Cardiac muscle cell (in vitro differentiated cells and primary cell): Measurements from ENCODE around the gene KRT84. TPM values are rescaled to one million over a fixed set of nuclear protein-coding genes. Genes with fewer than 3 reads are reported as not detected.
"Not testable (repeated sequence)": the region's sequence is repeated elsewhere in the genome, so short reads cannot be mapped to it uniquely, and the experiment has no call there.

Experiments
- DNase-seq, 2 donors: peaks; one replicate each; pipeline versions ENCODE4 v3.0.0 to v3.0.0-alpha.2; 2010 to 2017; ENCODE audit warnings: low read depth in 1 of 2, low spot score in 1 of 2
- H3K27ac ChIP-seq: fragments of 200-600 bp; sonication (generic); 2 replicates; pipeline ENCODE4 v1.5.1; 2016
- H3K27me3 ChIP-seq: fragments of 200-600 bp; sonication (generic); 2 replicates; pipeline ENCODE4 v1.6.0; 2016; ENCODE audit warnings: control low read depth
- H3K36me3 ChIP-seq: fragments of 200-600 bp; sonication (generic); 2 replicates; pipeline ENCODE4 v1.5.1; 2016; ENCODE audit warnings: control low read depth
- H3K4me1 ChIP-seq: fragments of 200-600 bp; sonication (generic); 2 replicates; pipeline ENCODE4 v1.8.1; 2017; ENCODE audit warnings: low read depth, mild to moderate bottlenecking, mixed run types
- H3K4me3 ChIP-seq: fragments of 200-600 bp; sonication (generic); 2 replicates; pipeline ENCODE4 v1.5.1; 2016; ENCODE audit warnings: mild to moderate bottlenecking
- H3K9me3 ChIP-seq: fragments of 200-600 bp; sonication (generic); 2 replicates; pipeline ENCODE4 v1.5.1; 2017; ENCODE audit warnings: low read depth, mild to moderate bottlenecking, control low read depth
- CTCF ChIP-seq: IDR thresholded peaks from 2 replicates; pipeline ENCODE4 v1.5.1; 2012; ENCODE audit warnings: low read depth, mild to moderate bottlenecking, low read length
- polyA plus RNA-seq: library from polyadenylated mRNA; unstranded; fragments of >200 nt; fragmentation: Nextera tagmentation; extraction: Ambion mirVana; gene quantifications from 2 replicates; pipeline ENCODE4 v1.2.1, GENCODE V29; 2016
- total RNA-seq: library from RNA; depleted of rRNA; stranded (reverse); fragments of >200 nt; gene quantifications from 2 replicates; pipeline ENCODE4 v1.2.3, GENCODE V29; 2016

KRT84 gene
- total and polyA plus RNA-seq, 2 experiments from 2014 or later = not detected

- TF ChIP-seq CTCF = no peak
- H3K9me3 ChIP-seq = no peaks in the 10 kb centered on the region
- no peak overlapping the region for H3K27ac ChIP-seq
- no peak overlapping the region for H3K4me3 ChIP-seq
- peaks cover 25% of the 10 kb centered on the region for H3K27me3 ChIP-seq
- no peaks in the 10 kb centered on the region for H3K4me1 ChIP-seq
- no peaks in the 10 kb centered on the region for H3K36me3 ChIP-seq
- DNase-seq = no peak
Measured at GRCh38 chr12:52346593-52346992, 38.9 kb downstream of the KRT84 start.

- H3K9me3 ChIP-seq, H3K4me3 ChIP-seq, H3K4me1 ChIP-seq, H3K27ac ChIP-seq, H3K36me3 ChIP-seq, DNase-seq: not testable (repeated sequence)
- H3K27me3 ChIP-seq = peaks cover 18% of the 10 kb centered on the region
Measured at GRCh38 chr12:52345041-52345440, 40.4 kb downstream of the KRT84 start.

GRCh38 chr12:52344111-52344510 lies 41.3 kb downstream of the KRT84 start:
- Histone ChIP-seq H3K27me3 (peaks cover 15% of the 10 kb centered on the region), H3K36me3 (no peaks in the 10 kb centered on the region), H3K4me1 (no peaks in the 10 kb centered on the region), H3K27ac (no peak overlapping the region), H3K9me3 (no peaks in the 10 kb centered on the region), H3K4me3 (no peak overlapping the region)
- no peak for TF ChIP-seq CTCF
- DNase-seq = no peak

GRCh38 chr12:52343550-52343949 lies 41.9 kb downstream of the KRT84 start:
- no peak for TF ChIP-seq CTCF
- Histone ChIP-seq H3K4me3 (no peak overlapping the region), H3K27me3 (peaks cover 18% of the 10 kb centered on the region), H3K36me3 (no peaks in the 10 kb centered on the region), H3K9me3 (no peaks in the 10 kb centered on the region), H3K4me1 (no peaks in the 10 kb centered on the region), H3K27ac (no peak overlapping the region)
- no peak for DNase-seq

GRCh38 chr12:52342781-52343490 lies 42.5 kb downstream of the KRT84 start:
- no peak for DNase-seq
- no peak for TF ChIP-seq CTCF
- Histone ChIP-seq H3K27ac (no peak overlapping the region), H3K4me3 (no peak overlapping the region), H3K9me3 (no peaks in the 10 kb centered on the region), H3K36me3 (no peaks in the 10 kb centered on the region), H3K4me1 (no peaks in the 10 kb centered on the region), H3K27me3 (peaks cover 19% of the 10 kb centered on the region)

GRCh38 chr12:52341066-52341580 lies 44.3 kb downstream of the KRT84 start:
- peaks cover 19% of the 10 kb centered on the region for H3K27me3 ChIP-seq
- TF ChIP-seq CTCF = no peak

More at GRCh38 chr12:52341066-52341580, 44.3 kb downstream of the KRT84 start:
- Histone ChIP-seq H3K27ac (no peak overlapping the region), H3K36me3 (no peaks in the 10 kb centered on the region), H3K4me1 (no peaks in the 10 kb centered on the region), H3K4me3 (no peak overlapping the region), H3K9me3 (no peaks in the 10 kb centered on the region)
- DNase-seq = no peak
